OCI-LY1 (cell line): ENCODE data around the gene CHRNA3.

Source experiments
- H2AFZ ChIP-seq: fragments of 200-600 bp; sonication (generic), shearing (Covaris generic); 2 replicates; pipeline ENCODE4 v1.6.0; 2014; ENCODE audit warnings: antibody characterized with exemption, mild to moderate bottlenecking, low read length
- H3F3A ChIP-seq: fragments of 200-600 bp; sonication (generic), shearing (Covaris generic); 2 replicates; pipeline ENCODE4 v1.6.0; 2014; ENCODE audit warnings: mild to moderate bottlenecking, antibody characterized with exemption, low read length, moderate library complexity; ENCODE audit not compliant: insufficient read depth
- H3K27ac ChIP-seq: fragments of 200-600 bp; sonication (generic); 2 replicates; pipeline ENCODE4 v1.5.1; 2014; ENCODE audit warnings: low read length, mixed run types, mild to moderate bottlenecking, low read depth; ENCODE audit not compliant: poor library complexity, severe bottlenecking
- H3K27me3 ChIP-seq: fragments of 200-600 bp; sonication (generic); 2 replicates; pipeline ENCODE4 v1.6.0; 2014; ENCODE audit warnings: antibody characterized with exemption, mild to moderate bottlenecking, low read length, moderate library complexity; ENCODE audit not compliant: insufficient read depth
- H3K36me3 ChIP-seq: fragments of 200-600 bp; sonication (generic); 2 replicates; pipeline ENCODE4 v1.6.1; 2014; ENCODE audit warnings: mild to moderate bottlenecking, antibody characterized with exemption, low read length, moderate library complexity, mixed read lengths; ENCODE audit not compliant: insufficient read depth
- H3K4me1 ChIP-seq: fragments of 200-600 bp; sonication (generic); 2 replicates; pipeline ENCODE4 v1.5.1; 2014; ENCODE audit warnings: mild to moderate bottlenecking, low read length, moderate library complexity; ENCODE audit not compliant: insufficient read depth, severe bottlenecking
- H3K4me2 ChIP-seq: fragments of 200-600 bp; sonication (generic), shearing (Covaris generic); 2 replicates; pipeline ENCODE4 v1.6.1; 2014; ENCODE audit warnings: low read length
- H3K4me3 ChIP-seq: fragments of 200-600 bp; sonication (generic); 2 replicates; pipeline ENCODE4 v1.5.1; 2014; ENCODE audit warnings: low read length, low read depth, mild to moderate bottlenecking, mixed read lengths; ENCODE audit not compliant: poor library complexity, severe bottlenecking
- H3K79me2 ChIP-seq: fragments of 200-600 bp; shearing (Covaris generic); 2 replicates; pipeline ENCODE4 v1.6.1; 2016; ENCODE audit warnings: mixed run types, low read length, mixed read lengths; ENCODE audit not compliant: insufficient read depth
- H3K9ac ChIP-seq: fragments of 200-600 bp; sonication (generic), shearing (Covaris generic); 2 replicates; pipeline ENCODE4 v1.6.1; 2014; ENCODE audit warnings: mild to moderate bottlenecking, low read length, mixed read lengths
- H3K9me2 ChIP-seq: fragments of 200-600 bp; sonication (generic), shearing (Covaris generic); 2 replicates; pipeline ENCODE4 v1.6.1; 2014; ENCODE audit warnings: low read depth, mild to moderate bottlenecking, low read length, mixed read lengths
- H3K9me3 ChIP-seq: fragments of 200-600 bp; shearing (Covaris generic); 2 replicates; pipeline ENCODE4 v1.6.1; 2014; ENCODE audit warnings: low read length, mixed read lengths
- H4K20me1 ChIP-seq: fragments of 200-600 bp; sonication (generic), shearing (Covaris generic); 2 replicates; pipeline ENCODE4 v1.6.0; 2016; ENCODE audit warnings: mild to moderate bottlenecking, low read length; ENCODE audit not compliant: insufficient read depth
- EZH2 ChIP-seq: fragments of 200-600 bp; sonication (generic), shearing (Covaris generic); IDR thresholded peaks from 2 replicates; pipeline ENCODE4 v1.8.0; 2017; ENCODE audit warnings: borderline replicate concordance, mixed run types, mild to moderate bottlenecking, antibody characterized with exemption, low read length, moderate library complexity, mixed read lengths
- TF ChIP-seq, protein P1 (sequence below): fragments of 200-600 bp; sonication (generic), shearing (Covaris generic); IDR thresholded peaks from 2 replicates; pipeline ENCODE4 v1.5.1; 2017; ENCODE audit warnings: mild to moderate bottlenecking, antibody characterized with exemption, low read length, moderate library complexity, mixed read lengths

CHRNA3 gene

DNA sequence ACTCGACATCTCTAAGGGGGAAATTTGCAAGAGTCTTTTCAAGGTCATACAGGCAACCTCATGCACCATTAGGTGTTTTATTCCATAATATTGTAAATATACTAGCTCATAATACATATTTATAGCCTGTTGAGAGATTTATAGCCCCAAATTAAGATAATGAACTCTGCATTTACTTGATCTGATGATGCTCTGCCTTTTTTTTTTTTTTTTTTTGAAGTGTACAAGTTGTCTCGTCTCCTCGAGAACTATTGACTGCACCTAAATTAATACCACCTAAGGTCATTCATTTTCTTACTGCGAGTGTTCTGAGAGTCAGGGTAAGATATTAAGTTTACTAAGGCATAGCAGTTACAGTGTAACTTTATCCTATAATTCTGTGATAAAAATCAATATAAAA, 49.4 kb downstream of the CHRNA3 start:
- H3F3A ChIP-seq: no peaks in the 10 kb centered on the region

DNA sequence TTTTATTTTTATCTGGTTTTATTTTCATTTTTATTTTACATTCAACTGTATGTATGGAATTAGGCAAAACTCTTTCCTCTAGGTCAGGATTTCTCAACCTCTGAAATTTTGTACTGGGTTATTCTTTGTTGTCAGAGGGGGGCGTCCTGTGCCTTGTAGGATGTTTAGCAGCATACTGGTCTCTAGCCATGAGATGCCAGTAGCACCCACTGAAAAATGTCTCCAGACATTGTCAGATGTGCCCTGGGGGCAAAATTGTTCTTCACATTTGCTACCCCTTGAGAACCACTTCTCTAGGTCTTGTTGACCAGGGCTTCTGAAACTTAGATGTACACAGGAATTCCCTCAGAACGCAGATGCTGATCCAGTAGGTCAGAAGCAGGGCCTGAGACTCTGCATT, 50.1 kb downstream of the CHRNA3 start:
- Histone ChIP-seq H3K27ac (no peak overlapping the region), H3K27me3 (no peaks in the 10 kb centered on the region; the same call in 1 of the 2 replicates), H3K4me3 (no peak overlapping the region), H3K36me3 (no peaks in the 10 kb centered on the region), H3K4me1 (peaks cover 8% of the 10 kb centered on the region), H3K9me2 (no peaks in the 10 kb centered on the region), H3K9me3 (no peaks in the 10 kb centered on the region), H3K9ac (no peak overlapping the region), H3K4me2 (no peak overlapping the region), H4K20me1 (no peaks in the 10 kb centered on the region), H2AFZ (no peak overlapping the region), H3F3A (no peaks in the 10 kb centered on the region), H3K79me2 (no peaks in the 10 kb centered on the region)
- TF ChIP-seq EZH2: no peak
- TF ChIP-seq, protein P1, sequence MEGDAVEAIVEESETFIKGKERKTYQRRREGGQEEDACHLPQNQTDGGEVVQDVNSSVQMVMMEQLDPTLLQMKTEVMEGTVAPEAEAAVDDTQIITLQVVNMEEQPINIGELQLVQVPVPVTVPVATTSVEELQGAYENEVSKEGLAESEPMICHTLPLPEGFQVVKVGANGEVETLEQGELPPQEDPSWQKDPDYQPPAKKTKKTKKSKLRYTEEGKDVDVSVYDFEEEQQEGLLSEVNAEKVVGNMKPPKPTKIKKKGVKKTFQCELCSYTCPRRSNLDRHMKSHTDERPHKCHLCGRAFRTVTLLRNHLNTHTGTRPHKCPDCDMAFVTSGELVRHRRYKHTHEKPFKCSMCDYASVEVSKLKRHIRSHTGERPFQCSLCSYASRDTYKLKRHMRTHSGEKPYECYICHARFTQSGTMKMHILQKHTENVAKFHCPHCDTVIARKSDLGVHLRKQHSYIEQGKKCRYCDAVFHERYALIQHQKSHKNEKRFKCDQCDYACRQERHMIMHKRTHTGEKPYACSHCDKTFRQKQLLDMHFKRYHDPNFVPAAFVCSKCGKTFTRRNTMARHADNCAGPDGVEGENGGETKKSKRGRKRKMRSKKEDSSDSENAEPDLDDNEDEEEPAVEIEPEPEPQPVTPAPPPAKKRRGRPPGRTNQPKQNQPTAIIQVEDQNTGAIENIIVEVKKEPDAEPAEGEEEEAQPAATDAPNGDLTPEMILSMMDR: peak; percentile 31; the same call in 1 of the 2 replicates

More for the DNA sequence above, 49.4 kb downstream of the CHRNA3 start:
- Histone ChIP-seq H3K4me1 (peaks cover 1% of the 10 kb centered on the region), H3K79me2 (no peaks in the 10 kb centered on the region), H3K9me3 (no peaks in the 10 kb centered on the region), H4K20me1 (no peaks in the 10 kb centered on the region), H3K9ac (no peak overlapping the region), H3K36me3 (no peaks in the 10 kb centered on the region), H3K27ac (no peak overlapping the region), H3K4me3 (no peak overlapping the region), H2AFZ (no peak overlapping the region), H3K4me2 (no peak overlapping the region), H3K27me3 (no peaks in the 10 kb centered on the region; the same call in 1 of the 2 replicates), H3K9me2 (no peaks in the 10 kb centered on the region)
- TF ChIP-seq, protein P1: no peak
- no peak for TF ChIP-seq EZH2

DNA sequence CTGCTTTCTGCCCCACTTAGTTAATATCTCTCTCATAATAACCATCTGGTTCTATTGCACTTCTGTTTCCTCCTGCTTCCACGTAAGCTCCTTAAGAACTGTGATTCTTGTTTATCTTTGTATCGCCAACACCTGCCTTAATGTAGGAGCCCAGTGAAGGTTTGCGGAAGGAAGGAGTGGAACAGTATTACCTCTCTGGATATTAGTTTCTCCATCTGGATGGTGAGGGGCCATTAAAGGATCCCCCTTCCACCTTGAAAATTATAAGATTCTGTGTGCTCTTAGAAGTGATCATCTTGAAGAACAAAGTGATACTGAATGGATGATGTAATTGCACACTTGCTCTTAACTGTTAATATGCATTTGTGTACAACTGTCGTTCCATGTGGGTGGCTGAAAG, 53.3 kb downstream of the CHRNA3 start:
- H2AFZ ChIP-seq: no peak overlapping the region

More for the DNA sequence above, 53.3 kb downstream of the CHRNA3 start:
- H4K20me1 ChIP-seq: no peaks in the 10 kb centered on the region
- no peak overlapping the region for H3K4me2 ChIP-seq
- no peaks in the 10 kb centered on the region for H3F3A ChIP-seq
- no peak overlapping the region for H3K9ac ChIP-seq
- H3K27me3 ChIP-seq: no peaks in the 10 kb centered on the region; the same call in 1 of the 2 replicates
- no peaks in the 10 kb centered on the region for H3K9me2 ChIP-seq
- H3K79me2 ChIP-seq: no peaks in the 10 kb centered on the region
- H3K27ac ChIP-seq: no peak overlapping the region
- TF ChIP-seq EZH2: no peak
- TF ChIP-seq, protein P1: no peak
- H3K9me3 ChIP-seq: no peaks in the 10 kb centered on the region
- H3K4me1 ChIP-seq: peaks cover 19% of the 10 kb centered on the region
- H3K4me3 ChIP-seq: no peak overlapping the region
- no peaks in the 10 kb centered on the region for H3K36me3 ChIP-seq
